GM19043 (cell line): ENCODE data around the gene INMT.

Experiments
- ATAC-seq: cut with Tn5 transposase; IDR thresholded peaks from one replicate; pipeline ENCODE4 v1.9.1; 2021; ENCODE audit warnings: low read depth; ENCODE audit not compliant: unreplicated experiment

INMT gene

GRCh38 chr7:30805931-30806330 is 54.0 kb downstream of the INMT start:
- no peak for ATAC-seq
